Astrocyte (in vitro differentiated cells and primary cell): ENCODE measurements around the gene DENND10. TPM values are rescaled to one million over a fixed set of nuclear protein-coding genes. Genes with fewer than 3 reads are reported as not detected.
A peak's percentile ranks its signal among the peaks of the same experiment; 100 is the strongest.

Experiments
- DNase-seq: peaks from one replicate; pipeline ENCODE4 v3.0.0-alpha.2; 2010; ENCODE audit warnings: low read depth
- FAIRE-seq: peaks from 2 replicates; lab custom pipeline; 2011; peaks lifted over from hg19 to GRCh38; lab: Jason Lieb, UNC
- H2AFZ ChIP-seq: 2 replicates; pipeline ENCODE4 v1.6.0; 2012; ENCODE audit warnings: low read depth, low read length, inconsistent platforms
- H3K27ac ChIP-seq: 2 replicates; pipeline ENCODE4 v1.5.1; 2011; ENCODE audit warnings: low read depth, low read length, inconsistent platforms
- H3K27me3 ChIP-seq: 2 replicates; pipeline ENCODE4 v1.6.0; 2011; ENCODE audit warnings: low read length, inconsistent platforms; ENCODE audit not compliant: insufficient read depth
- H3K36me3 ChIP-seq: 2 replicates; pipeline ENCODE4 v1.5.1; 2011; ENCODE audit warnings: low read length, inconsistent platforms; ENCODE audit not compliant: insufficient read depth
- H3K4me1 ChIP-seq: 2 replicates; pipeline ENCODE4 v1.5.1; 2011; ENCODE audit warnings: low read length, inconsistent platforms; ENCODE audit not compliant: insufficient read depth
- H3K4me2 ChIP-seq: 2 replicates; pipeline ENCODE4 v1.6.0; 2012; ENCODE audit warnings: low read length, inconsistent platforms
- H3K4me3 ChIP-seq: 2 replicates; pipeline ENCODE4 v1.5.1; 2011; ENCODE audit warnings: low read depth, mild to moderate bottlenecking, low read length, inconsistent platforms; ENCODE audit not compliant: insufficient read depth
- H3K79me2 ChIP-seq: 2 replicates; pipeline ENCODE4 v1.6.0; 2012; ENCODE audit warnings: mild to moderate bottlenecking, low read length, inconsistent platforms; ENCODE audit not compliant: insufficient read depth
- H3K9ac ChIP-seq: 2 replicates; pipeline ENCODE4 v1.6.0; 2012; ENCODE audit warnings: mild to moderate bottlenecking, low read length, inconsistent platforms
- H3K9me3 ChIP-seq: 2 replicates; pipeline ENCODE4 v1.5.1; 2012; ENCODE audit warnings: low read depth, mild to moderate bottlenecking, low read length, inconsistent platforms; ENCODE audit not compliant: insufficient read depth
- H4K20me1 ChIP-seq: 2 replicates; pipeline ENCODE4 v1.6.0; 2012; ENCODE audit warnings: low read length, inconsistent platforms; ENCODE audit not compliant: insufficient read depth
- H3K27ac Mint-ChIP-seq: one replicate; pipeline ENCODE4 v1.8.0; 2021; ENCODE audit warnings: mild to moderate bottlenecking, mixed read lengths; ENCODE audit not compliant: unreplicated experiment
- H3K27me3 Mint-ChIP-seq: one replicate; pipeline ENCODE4 v1.8.0; 2021; ENCODE audit warnings: low read depth, mixed read lengths; ENCODE audit not compliant: unreplicated experiment
- H3K36me3 Mint-ChIP-seq: one replicate; pipeline ENCODE4 v1.8.0; 2021; ENCODE audit warnings: low read depth, mixed read lengths; ENCODE audit not compliant: unreplicated experiment
- H3K4me1 Mint-ChIP-seq: one replicate; pipeline ENCODE4 v1.8.0; 2021; ENCODE audit warnings: low read depth, mixed read lengths; ENCODE audit not compliant: unreplicated experiment
- H3K4me3 Mint-ChIP-seq: one replicate; pipeline ENCODE4 v1.8.0; 2021; ENCODE audit warnings: mild to moderate bottlenecking, moderate library complexity, mixed read lengths; ENCODE audit not compliant: unreplicated experiment
- H3K9me3 Mint-ChIP-seq: one replicate; pipeline ENCODE4 v1.8.0; 2021; ENCODE audit warnings: mild to moderate bottlenecking, mixed read lengths; ENCODE audit not compliant: unreplicated experiment
- EZH2 ChIP-seq: IDR thresholded peaks from 2 replicates; pipeline ENCODE4 v1.6.1; 2012; ENCODE audit warnings: mild to moderate bottlenecking, low read length, inconsistent platforms; ENCODE audit not compliant: insufficient read depth
- total RNA-seq: library from RNA; stranded (reverse); gene quantifications from 2 replicates; pipeline ENCODE4 v1.2.1, GENCODE V29; 2021
- TF ChIP-seq, protein P1 (sequence below): IDR thresholded peaks from 2 replicates; pipeline ENCODE4 v1.5.1; 2011; ENCODE audit warnings: low read depth, mild to moderate bottlenecking, inconsistent platforms, low read length, moderate library complexity; ENCODE audit not compliant: insufficient read depth

The DENND10 gene
- total RNA-seq, 1 donor from 2014 or later, result 41.8 TPM

DNA sequence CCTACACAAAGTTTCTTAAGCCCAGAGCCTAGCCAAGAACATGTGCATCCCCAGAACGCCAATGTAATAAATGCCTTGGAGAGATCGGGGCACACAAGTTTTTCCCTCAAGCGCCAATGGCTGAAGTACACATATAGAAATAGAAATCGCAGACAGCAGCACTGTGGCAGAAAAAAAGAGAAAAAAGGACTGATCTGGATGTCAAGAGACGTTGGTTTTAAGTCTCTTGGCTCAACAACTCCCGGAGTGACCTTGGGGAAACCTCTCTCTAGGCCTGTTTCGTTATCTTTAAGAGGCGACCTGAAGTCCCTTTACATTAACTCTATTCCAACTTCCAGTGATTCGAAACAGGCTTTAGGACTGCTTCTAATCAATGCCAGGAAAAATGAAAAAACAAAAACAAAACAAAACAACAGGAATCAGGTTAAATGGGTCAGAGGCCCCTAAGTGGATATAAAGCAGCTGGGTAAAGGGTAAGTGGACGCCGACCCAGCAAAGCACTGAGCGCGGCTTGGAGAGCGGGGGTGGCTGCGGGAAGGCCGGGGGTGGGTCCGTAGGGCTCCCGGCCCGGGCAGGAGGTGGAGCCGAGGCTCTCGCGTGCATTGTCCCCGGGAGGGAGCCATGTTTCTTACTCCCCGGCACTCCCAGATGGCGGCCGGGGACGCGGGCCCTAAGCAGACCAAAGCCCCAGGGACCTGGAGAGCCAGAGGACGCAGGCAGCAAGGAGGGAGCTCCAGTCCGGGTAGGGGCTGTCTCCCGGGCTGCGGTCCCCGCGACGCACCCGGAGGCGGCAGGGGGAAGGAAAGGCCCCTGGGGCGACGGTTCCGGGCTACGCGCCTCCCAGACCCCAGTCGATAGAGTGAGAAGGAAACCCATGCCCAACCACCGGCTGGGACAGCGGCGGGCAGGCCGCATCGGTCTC lies 24.1 kb upstream of the DENND10 start:
- peaks cover 48% of the 10 kb centered on the region for H4K20me1 ChIP-seq

DNA sequence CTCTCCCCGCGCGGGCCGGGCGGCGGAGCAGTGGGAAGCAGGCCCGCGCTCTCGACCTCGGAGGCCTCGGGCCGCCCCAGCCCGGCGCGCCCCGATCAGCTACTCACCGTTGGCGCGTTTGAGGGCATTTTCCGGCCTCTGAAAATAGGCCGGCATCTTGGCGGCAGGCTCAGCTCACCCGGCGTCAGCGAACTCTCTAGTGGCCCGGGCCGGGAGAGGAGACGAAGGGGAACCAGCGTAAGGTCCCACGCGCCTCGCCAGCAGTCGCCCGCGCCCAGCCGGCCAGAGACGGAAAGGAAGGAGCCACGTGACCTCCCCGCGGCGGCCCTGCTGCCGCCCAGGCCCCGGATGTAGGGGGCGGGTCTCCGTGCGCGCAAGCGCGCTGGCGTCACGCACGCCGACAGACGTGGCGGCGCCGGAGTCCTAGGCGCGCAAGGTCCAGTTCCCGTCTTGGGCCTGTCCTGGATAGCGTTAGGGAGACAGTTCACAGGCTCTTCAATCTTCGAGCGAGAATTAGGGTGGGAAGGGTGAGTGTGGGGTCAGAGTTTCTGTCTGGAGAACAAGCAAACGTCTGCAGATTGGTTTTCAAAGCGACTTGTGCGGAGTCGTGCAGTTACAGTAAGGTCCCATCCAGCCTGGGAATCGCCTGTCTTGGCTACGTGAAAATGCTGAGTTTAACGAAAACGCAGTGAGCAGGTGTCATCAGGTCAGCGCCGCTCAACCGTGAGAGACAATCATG lies 23.2 kb upstream of the DENND10 start, which contains the start of gene EIF3A:
EIF3A (minus strand) TSS at position 297 of the 739 bp plus-strand sequence; CDS start at position 156, 141 bp downstream.
- Histone ChIP-seq H4K20me1 (peaks cover 42% of the 10 kb centered on the region), H3K36me3 (no peaks in the 10 kb centered on the region)
- no peak for FAIRE-seq

More for the DNA sequence above, 24.1 kb upstream of the DENND10 start:
- Histone ChIP-seq H3K36me3 (no peaks in the 10 kb centered on the region), H3K79me2 (peaks cover 64% of the 10 kb centered on the region), H3K27ac (peak overlapping the region; percentile 98), H3K9ac (peak overlapping the region; percentile 100), H3K4me2 (peak overlapping the region; percentile 95), H3K9me3 (no peaks in the 10 kb centered on the region), H3K27me3 (no peaks in the 10 kb centered on the region), H2AFZ (peak overlapping the region; percentile 52), H3K4me3 (peak overlapping the region; percentile 99), H3K4me1 (peaks cover 10% of the 10 kb centered on the region)
- peak overlapping the region; percentile 100 for H3K27ac Mint-ChIP-seq
- H3K27me3 Mint-ChIP-seq, result no peaks in the 10 kb centered on the region
- H3K4me1 Mint-ChIP-seq, result peaks cover 9% of the 10 kb centered on the region
- no peak for FAIRE-seq
- no peaks in the 10 kb centered on the region for H3K9me3 Mint-ChIP-seq
- TF ChIP-seq, protein P1, sequence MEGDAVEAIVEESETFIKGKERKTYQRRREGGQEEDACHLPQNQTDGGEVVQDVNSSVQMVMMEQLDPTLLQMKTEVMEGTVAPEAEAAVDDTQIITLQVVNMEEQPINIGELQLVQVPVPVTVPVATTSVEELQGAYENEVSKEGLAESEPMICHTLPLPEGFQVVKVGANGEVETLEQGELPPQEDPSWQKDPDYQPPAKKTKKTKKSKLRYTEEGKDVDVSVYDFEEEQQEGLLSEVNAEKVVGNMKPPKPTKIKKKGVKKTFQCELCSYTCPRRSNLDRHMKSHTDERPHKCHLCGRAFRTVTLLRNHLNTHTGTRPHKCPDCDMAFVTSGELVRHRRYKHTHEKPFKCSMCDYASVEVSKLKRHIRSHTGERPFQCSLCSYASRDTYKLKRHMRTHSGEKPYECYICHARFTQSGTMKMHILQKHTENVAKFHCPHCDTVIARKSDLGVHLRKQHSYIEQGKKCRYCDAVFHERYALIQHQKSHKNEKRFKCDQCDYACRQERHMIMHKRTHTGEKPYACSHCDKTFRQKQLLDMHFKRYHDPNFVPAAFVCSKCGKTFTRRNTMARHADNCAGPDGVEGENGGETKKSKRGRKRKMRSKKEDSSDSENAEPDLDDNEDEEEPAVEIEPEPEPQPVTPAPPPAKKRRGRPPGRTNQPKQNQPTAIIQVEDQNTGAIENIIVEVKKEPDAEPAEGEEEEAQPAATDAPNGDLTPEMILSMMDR, result no peak
- no peak for TF ChIP-seq EZH2
- peak overlapping the region; percentile 100 for H3K4me3 Mint-ChIP-seq
- peak; percentile 57 for DNase-seq
- peaks cover 2% of the 10 kb centered on the region for H3K36me3 Mint-ChIP-seq

More for the DNA sequence above, 23.2 kb upstream of the DENND10 start, which contains the start of gene EIF3A:
- no peaks in the 10 kb centered on the region for H3K9me3 Mint-ChIP-seq
- no peaks in the 10 kb centered on the region for H3K27me3 Mint-ChIP-seq
- Histone ChIP-seq H3K27me3 (no peaks in the 10 kb centered on the region), H3K79me2 (peaks cover 57% of the 10 kb centered on the region), H2AFZ (peak within 1 kb of the TSS; percentile 88), H3K4me2 (peak within 1 kb of the TSS; percentile 95), H3K4me1 (peaks cover 10% of the 10 kb centered on the region), H3K9me3 (no peaks in the 10 kb centered on the region), H3K27ac (peak within 1 kb of the TSS; percentile 98), H3K9ac (peak within 1 kb of the TSS; percentile 100), H3K4me3 (peak within 1 kb of the TSS; percentile 99)
- H3K36me3 Mint-ChIP-seq, result peaks cover 2% of the 10 kb centered on the region
- H3K27ac Mint-ChIP-seq, result peak within 1 kb of the TSS; percentile 100
- DNase-seq, result peak; percentile 73
- peak within 1 kb of the TSS; percentile 100 for H3K4me3 Mint-ChIP-seq
- no peak for TF ChIP-seq EZH2
- TF ChIP-seq, protein P1, result no peak
- H3K4me1 Mint-ChIP-seq, result peaks cover 9% of the 10 kb centered on the region
